GM19328 (cell line): ENCODE measurements around the gene MEF2D.

ENCODE experiments used
- ATAC-seq: cut with Tn5 transposase; IDR thresholded peaks from one replicate; pipeline ENCODE4 v1.9.1; 2021; ENCODE audit warnings: mild to moderate bottlenecking, moderate library complexity; ENCODE audit not compliant: unreplicated experiment

Gene MEF2D

GRCh38 chr1:156430866-156431265, 69.7 kb downstream of the MEF2D start:
- ATAC-seq = no peak

- no peak for ATAC-seq
These were observed 70.3 kb downstream of the MEF2D start for GRCh38 chr1:156430303-156430702.

GRCh38 chr1:156429313-156430060, 71.1 kb downstream of the MEF2D start:
- no peak for ATAC-seq

GRCh38 chr1:156428746-156429288, 71.8 kb downstream of the MEF2D start:
- ATAC-seq = no peak

GRCh38 chr1:156427957-156428356, 72.6 kb downstream of the MEF2D start:
- no peak for ATAC-seq

- ATAC-seq = no peak
These were observed 74.6 kb downstream of the MEF2D start for GRCh38 chr1:156425943-156426342.

- no peak for ATAC-seq
These were observed 75.7 kb downstream of the MEF2D start for GRCh38 chr1:156424806-156425432.

- ATAC-seq = no peak
These were observed 76.9 kb downstream of the MEF2D start for GRCh38 chr1:156423422-156424352.

GRCh38 chr1:156422602-156423091, 77.9 kb downstream of the MEF2D start:
- ATAC-seq = no peak

- no peak for ATAC-seq
These were observed 78.5 kb downstream of the MEF2D start for GRCh38 chr1:156421939-156422601.

GRCh38 chr1:156421062-156421938, 79.3 kb downstream of the MEF2D start:
- ATAC-seq = no peak

GRCh38 chr1:156420205-156421061, 80.1 kb downstream of the MEF2D start:
- ATAC-seq = no peak

GRCh38 chr1:156419854-156420204, 80.7 kb downstream of the MEF2D start:
- no peak for ATAC-seq

- ATAC-seq = no peak
These were observed 82.0 kb downstream of the MEF2D start for GRCh38 chr1:156418416-156419070.

GRCh38 chr1:156417401-156418020, 83.1 kb downstream of the MEF2D start:
- ATAC-seq = no peak

- no peak for ATAC-seq
These were observed 83.6 kb downstream of the MEF2D start for GRCh38 chr1:156416993-156417392.

GRCh38 chr1:156414461-156415064, 86.0 kb downstream of the MEF2D start:
- no peak for ATAC-seq
